ENCODE data around the gene SLC7A11.
"Not testable (repeated sequence)": the region's sequence is repeated elsewhere in the genome, so short reads cannot be mapped to it uniquely, and the experiment has no call there.

SLC7A11 gene

GRCh38 chr4:138255917-138256597 lies 13.9 kb upstream of the SLC7A11 start:
- Mint-ChIP-seq H3K36me3 (no peaks in the 10 kb centered on the region), H3K27me3 (no peaks in the 10 kb centered on the region), H3K9me3 (no peaks in the 10 kb centered on the region), H3K4me3 (no peak overlapping the region), H3K27ac (no peak overlapping the region), H3K4me1 (no peaks in the 10 kb centered on the region)

- Mint-ChIP-seq H3K4me1 (no peaks in the 10 kb centered on the region), H3K4me3 (no peak overlapping the region), H3K36me3 (no peaks in the 10 kb centered on the region), H3K27ac (no peak overlapping the region), H3K27me3 (no peaks in the 10 kb centered on the region), H3K9me3 (no peaks in the 10 kb centered on the region)
Measured at GRCh38 chr4:138252551-138252950, 10.4 kb upstream of the SLC7A11 start.

GRCh38 chr4:138251938-138252337 lies 9.8 kb upstream of the SLC7A11 start:
- Mint-ChIP-seq H3K27me3 (no peaks in the 10 kb centered on the region), H3K4me3 (no peak overlapping the region), H3K27ac (no peak overlapping the region), H3K4me1 (no peaks in the 10 kb centered on the region), H3K9me3 (no peaks in the 10 kb centered on the region), H3K36me3 (no peaks in the 10 kb centered on the region)

GRCh38 chr4:138249132-138249531 lies 7.0 kb upstream of the SLC7A11 start:
- no peak overlapping the region for H3K4me3 Mint-ChIP-seq
- no peaks in the 10 kb centered on the region for H3K36me3 Mint-ChIP-seq
- H3K9me3 Mint-ChIP-seq, result no peaks in the 10 kb centered on the region
- H3K4me1 Mint-ChIP-seq, result no peaks in the 10 kb centered on the region
- no peaks in the 10 kb centered on the region for H3K27me3 Mint-ChIP-seq
- no peak overlapping the region for H3K27ac Mint-ChIP-seq

- no peak overlapping the region for H3K27ac Mint-ChIP-seq
Measured at GRCh38 chr4:138248058-138248457, 5.9 kb upstream of the SLC7A11 start.

GRCh38 chr4:138247643-138248042 lies 5.5 kb upstream of the SLC7A11 start:
- H3K27me3 Mint-ChIP-seq, result no peaks in the 10 kb centered on the region
- no peak overlapping the region for H3K27ac Mint-ChIP-seq
- H3K9me3 Mint-ChIP-seq, result no peaks in the 10 kb centered on the region
- no peaks in the 10 kb centered on the region for H3K36me3 Mint-ChIP-seq
- H3K4me1 Mint-ChIP-seq, result no peaks in the 10 kb centered on the region
- no peak overlapping the region for H3K4me3 Mint-ChIP-seq

More at GRCh38 chr4:138248058-138248457, 5.9 kb upstream of the SLC7A11 start:
- Mint-ChIP-seq H3K9me3 (no peaks in the 10 kb centered on the region), H3K4me1 (no peaks in the 10 kb centered on the region), H3K36me3 (no peaks in the 10 kb centered on the region), H3K4me3 (no peak overlapping the region), H3K27me3 (no peaks in the 10 kb centered on the region)

- peaks cover 11% of the 10 kb centered on the region for H3K4me1 Mint-ChIP-seq
- no peak overlapping the region for H3K27ac Mint-ChIP-seq
- H3K9me3 Mint-ChIP-seq, result no peaks in the 10 kb centered on the region
- no peak overlapping the region for H3K4me3 Mint-ChIP-seq
- no peaks in the 10 kb centered on the region for H3K27me3 Mint-ChIP-seq
- H3K36me3 Mint-ChIP-seq, result no peaks in the 10 kb centered on the region
Measured at GRCh38 chr4:138243369-138243768, 1.2 kb upstream of the SLC7A11 start.

GRCh38 chr4:138242834-138243156 lies 646 bp upstream of the SLC7A11 start:
- H3K4me1 Mint-ChIP-seq, result peaks cover 11% of the 10 kb centered on the region
- H3K27ac Mint-ChIP-seq, result no peak overlapping the region
- no peaks in the 10 kb centered on the region for H3K27me3 Mint-ChIP-seq
- H3K36me3 Mint-ChIP-seq, result no peaks in the 10 kb centered on the region
- no peak overlapping the region for H3K4me3 Mint-ChIP-seq
- no peaks in the 10 kb centered on the region for H3K9me3 Mint-ChIP-seq

- H3K27me3 Mint-ChIP-seq, result no peaks in the 10 kb centered on the region
- H3K27ac Mint-ChIP-seq, result peak overlapping the region; percentile 79
- H3K36me3 Mint-ChIP-seq, result no peaks in the 10 kb centered on the region
- H3K4me3 Mint-ChIP-seq, result peak overlapping the region; percentile 87
- peaks cover 2% of the 10 kb centered on the region for H3K9me3 Mint-ChIP-seq
- H3K4me1 Mint-ChIP-seq, result peaks cover 12% of the 10 kb centered on the region
Measured at GRCh38 chr4:138241281-138242075, 671 bp downstream of the SLC7A11 start.

- no peak overlapping the region for H3K4me3 Mint-ChIP-seq
- H3K9me3 Mint-ChIP-seq, result peaks cover 4% of the 10 kb centered on the region
- H3K36me3 Mint-ChIP-seq, result no peaks in the 10 kb centered on the region
- H3K4me1 Mint-ChIP-seq, result peaks cover 15% of the 10 kb centered on the region
- no peak overlapping the region for H3K27ac Mint-ChIP-seq
- H3K27me3 Mint-ChIP-seq, result no peaks in the 10 kb centered on the region
Measured at GRCh38 chr4:138239491-138239890, 2.7 kb downstream of the SLC7A11 start.

- no peak overlapping the region for H3K4me3 Mint-ChIP-seq
- no peaks in the 10 kb centered on the region for H3K27me3 Mint-ChIP-seq
- peaks cover 4% of the 10 kb centered on the region for H3K9me3 Mint-ChIP-seq
- H3K4me1 Mint-ChIP-seq, result peaks cover 15% of the 10 kb centered on the region
- H3K27ac Mint-ChIP-seq, result no peak overlapping the region
- no peaks in the 10 kb centered on the region for H3K36me3 Mint-ChIP-seq
Measured at GRCh38 chr4:138238521-138239292, 3.4 kb downstream of the SLC7A11 start.

- H3K9me3 Mint-ChIP-seq, H3K36me3 Mint-ChIP-seq, H3K4me3 Mint-ChIP-seq, H3K27ac Mint-ChIP-seq, H3K27me3 Mint-ChIP-seq: not testable (repeated sequence)
- peaks cover 11% of the 10 kb centered on the region for H3K4me1 Mint-ChIP-seq
Measured at GRCh38 chr4:138237132-138237531, 5.0 kb downstream of the SLC7A11 start.

- Mint-ChIP-seq H3K36me3 (no peaks in the 10 kb centered on the region), H3K27ac (peak overlapping the region; percentile 48), H3K9me3 (peaks cover 4% of the 10 kb centered on the region), H3K4me1 (peaks cover 4% of the 10 kb centered on the region), H3K4me3 (no peak overlapping the region), H3K27me3 (no peaks in the 10 kb centered on the region)
Measured at GRCh38 chr4:138236037-138236436, 6.1 kb downstream of the SLC7A11 start.

- no peaks in the 10 kb centered on the region for H3K27me3 Mint-ChIP-seq
- peaks cover 4% of the 10 kb centered on the region for H3K9me3 Mint-ChIP-seq
- peak overlapping the region; percentile 48 for H3K27ac Mint-ChIP-seq
- no peak overlapping the region for H3K4me3 Mint-ChIP-seq
- no peaks in the 10 kb centered on the region for H3K36me3 Mint-ChIP-seq
- H3K4me1 Mint-ChIP-seq, result peaks cover 4% of the 10 kb centered on the region
Measured at GRCh38 chr4:138235419-138235952, 6.7 kb downstream of the SLC7A11 start.

GRCh38 chr4:138234248-138234647 lies 7.9 kb downstream of the SLC7A11 start:
- Mint-ChIP-seq H3K4me1 (peaks cover 4% of the 10 kb centered on the region), H3K27me3 (no peaks in the 10 kb centered on the region), H3K27ac (no peak overlapping the region), H3K36me3 (no peaks in the 10 kb centered on the region), H3K9me3 (peaks cover 4% of the 10 kb centered on the region), H3K4me3 (no peak overlapping the region)

All from activated naive CD4-positive, alpha-beta T cell treated with anti-CD3 and anti-CD28 coated beads, Interleukin-2, amount 50 U/mL, for 24 hours (primary cell).